DND-41 (cell line): Measurements from ENCODE around the gene ASH1L.

Source experiments
- CTCF ChIP-seq: IDR thresholded peaks from 2 replicates; pipeline ENCODE4 v1.5.1; 2012; ENCODE audit warnings: borderline replicate concordance, low read length, moderate library complexity, mild to moderate bottlenecking; ENCODE audit not compliant: poor library complexity, severe bottlenecking; ENCODE audit errors: extremely low read depth
- EZH2 ChIP-seq: IDR thresholded peaks from 3 replicates; pipeline ENCODE4 v1.6.1; 2012; ENCODE audit warnings: borderline replicate concordance, low read depth, mild to moderate bottlenecking, moderate library complexity, low read length, inconsistent platforms; ENCODE audit not compliant: severe bottlenecking

- no peak for TF ChIP-seq EZH2
- no peak for TF ChIP-seq CTCF
These were observed 84.2 kb downstream of the ASH1L start for GRCh38 chr1:155478270-155478852.
